ENCODE data around the gene BCAS3. TPM values are rescaled to one million over a fixed set of nuclear protein-coding genes. Genes with fewer than 3 reads are reported as not detected.

The BCAS3 gene
- total RNA-seq, 2 donors from 2014 or later, result 28.0 to 37.7 TPM

DNA sequence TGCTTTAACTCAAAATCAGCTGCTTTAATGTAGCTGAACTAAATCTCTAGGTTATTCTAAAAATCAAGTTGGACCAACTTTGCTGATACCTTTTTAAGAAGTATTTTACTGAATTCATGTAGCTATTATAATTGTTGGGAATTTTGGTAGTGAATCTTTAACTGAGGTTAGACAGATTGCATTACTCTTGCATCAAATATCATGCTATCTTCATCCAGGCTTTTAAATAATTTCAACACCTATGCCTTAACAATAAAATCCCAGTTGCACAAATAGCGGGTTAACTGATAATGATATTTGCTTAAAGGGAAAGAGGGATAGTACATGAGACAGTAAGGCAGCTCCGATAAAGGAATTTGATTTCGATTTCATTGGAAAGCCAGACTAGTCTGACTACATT lies 480.7 kb downstream of the BCAS3 start:
- no peak overlapping the region for H3K9ac ChIP-seq (ENCODE audit: extremely low read depth, low read length, poor library complexity, severe bottlenecking)
- H3K9me3 ChIP-seq (ENCODE audit: control insufficient read depth, low read length), result no peaks in the 10 kb centered on the region
- 91% methylated on average over 3 of the region's 3 CpGs; no CpG with 5 or more reads in 1 of the 2 experiments for WGBS, 2 experiments (ENCODE audit: insufficient coverage in 1 of 2, insufficient read length in 1 of 2)
- H3K9me3 Mint-ChIP-seq, result no peaks in the 10 kb centered on the region
- no peak overlapping the region for H3K4me3 Mint-ChIP-seq
- no peak overlapping the region for H3K27ac ChIP-seq (ENCODE audit: low read depth, low read length)
- peaks cover 63% of the 10 kb centered on the region for H3K4me1 Mint-ChIP-seq
- H3K27me3 Mint-ChIP-seq (ENCODE audit: insufficient read depth), result no peaks in the 10 kb centered on the region
- TF ChIP-seq, protein P1, sequence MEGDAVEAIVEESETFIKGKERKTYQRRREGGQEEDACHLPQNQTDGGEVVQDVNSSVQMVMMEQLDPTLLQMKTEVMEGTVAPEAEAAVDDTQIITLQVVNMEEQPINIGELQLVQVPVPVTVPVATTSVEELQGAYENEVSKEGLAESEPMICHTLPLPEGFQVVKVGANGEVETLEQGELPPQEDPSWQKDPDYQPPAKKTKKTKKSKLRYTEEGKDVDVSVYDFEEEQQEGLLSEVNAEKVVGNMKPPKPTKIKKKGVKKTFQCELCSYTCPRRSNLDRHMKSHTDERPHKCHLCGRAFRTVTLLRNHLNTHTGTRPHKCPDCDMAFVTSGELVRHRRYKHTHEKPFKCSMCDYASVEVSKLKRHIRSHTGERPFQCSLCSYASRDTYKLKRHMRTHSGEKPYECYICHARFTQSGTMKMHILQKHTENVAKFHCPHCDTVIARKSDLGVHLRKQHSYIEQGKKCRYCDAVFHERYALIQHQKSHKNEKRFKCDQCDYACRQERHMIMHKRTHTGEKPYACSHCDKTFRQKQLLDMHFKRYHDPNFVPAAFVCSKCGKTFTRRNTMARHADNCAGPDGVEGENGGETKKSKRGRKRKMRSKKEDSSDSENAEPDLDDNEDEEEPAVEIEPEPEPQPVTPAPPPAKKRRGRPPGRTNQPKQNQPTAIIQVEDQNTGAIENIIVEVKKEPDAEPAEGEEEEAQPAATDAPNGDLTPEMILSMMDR (conservative IDR thresholded peaks at IDR 0.05), result no peak
- H3K36me3 Mint-ChIP-seq (ENCODE audit: low read depth), result no peaks in the 10 kb centered on the region
- H3K4me3 ChIP-seq (ENCODE audit: low read length), result no peak overlapping the region
- no peaks in the 10 kb centered on the region for H3K27me3 ChIP-seq (ENCODE audit: control insufficient read depth, insufficient read depth, low read length, poor library complexity, severe bottlenecking)
- no peak overlapping the region for H3K27ac Mint-ChIP-seq
- peaks cover 19% of the 10 kb centered on the region for H3K4me1 ChIP-seq (ENCODE audit: control insufficient read depth, insufficient read depth, low read length)
- H3K36me3 ChIP-seq (ENCODE audit: control insufficient read depth, insufficient read depth, low read length), result no peaks in the 10 kb centered on the region
- no peak for DNase-seq

DNA sequence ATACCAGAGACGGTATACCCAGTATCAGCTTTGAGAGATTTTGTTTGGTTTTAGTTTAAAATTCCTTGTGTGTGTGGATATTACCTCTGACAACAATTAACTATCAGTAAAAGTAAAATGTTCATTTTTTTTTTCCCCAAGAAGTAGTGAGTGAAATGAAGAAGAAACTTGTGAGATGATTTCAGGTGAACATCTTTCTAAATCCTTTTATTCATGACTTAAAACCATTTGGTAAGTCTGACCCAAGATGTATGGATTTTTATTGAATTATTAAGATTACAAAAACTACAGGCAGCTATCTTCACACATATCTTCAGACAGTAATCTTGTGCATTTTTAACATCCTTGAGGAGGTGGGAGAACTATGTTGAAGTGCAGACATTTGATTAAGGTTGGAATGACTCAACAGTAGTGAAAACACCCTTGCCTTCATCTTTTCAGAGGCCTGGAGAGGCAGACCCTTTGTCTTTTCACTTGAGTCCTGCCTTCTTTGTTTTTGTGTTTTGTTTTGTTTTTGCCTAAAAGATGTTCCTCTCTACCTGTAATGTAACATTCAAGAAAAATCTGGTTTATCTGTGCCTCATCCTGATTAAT lies 481.7 kb downstream of the BCAS3 start:
- Mint-ChIP-seq H3K4me1 (peaks cover 55% of the 10 kb centered on the region), H3K36me3 (ENCODE audit: low read depth) (peaks cover 2% of the 10 kb centered on the region), H3K4me3 (no peak overlapping the region), H3K27ac (peak overlapping the region; percentile 81), H3K27me3 (ENCODE audit: insufficient read depth) (no peaks in the 10 kb centered on the region), H3K9me3 (peaks cover 4% of the 10 kb centered on the region)
- peaks cover 19% of the 10 kb centered on the region for H3K4me1 ChIP-seq (ENCODE audit: control insufficient read depth, insufficient read depth, low read length)
- H3K9me3 ChIP-seq (ENCODE audit: control insufficient read depth, low read length), result peaks cover 5% of the 10 kb centered on the region
- H3K4me3 ChIP-seq (ENCODE audit: low read length), result no peak overlapping the region
- no peak overlapping the region for H3K9ac ChIP-seq (ENCODE audit: extremely low read depth, low read length, poor library complexity, severe bottlenecking)
- H3K27ac ChIP-seq (ENCODE audit: low read depth, low read length), result no peak overlapping the region
- 89% methylated on average over 1 of the region's 1 CpG; no CpG with 5 or more reads in 1 of the 2 experiments for WGBS, 2 experiments (ENCODE audit: insufficient coverage in 1 of 2, insufficient read length in 1 of 2)
- no peaks in the 10 kb centered on the region for H3K27me3 ChIP-seq (ENCODE audit: control insufficient read depth, insufficient read depth, low read length, poor library complexity, severe bottlenecking)
- no peaks in the 10 kb centered on the region for H3K36me3 ChIP-seq (ENCODE audit: control insufficient read depth, insufficient read depth, low read length)
- no peak for DNase-seq
- TF ChIP-seq, protein P1 (conservative IDR thresholded peaks at IDR 0.05), result no peak

- Histone ChIP-seq H3K9me3 (ENCODE audit: control insufficient read depth, low read length) (peaks cover 12% of the 10 kb centered on the region), H3K4me1 (ENCODE audit: control insufficient read depth, insufficient read depth, low read length) (peaks cover 19% of the 10 kb centered on the region), H3K4me3 (ENCODE audit: low read length) (no peak overlapping the region), H3K27ac (ENCODE audit: low read depth, low read length) (no peak overlapping the region), H3K9ac (ENCODE audit: extremely low read depth, low read length, poor library complexity, severe bottlenecking) (no peak overlapping the region), H3K27me3 (ENCODE audit: control insufficient read depth, insufficient read depth, low read length, poor library complexity, severe bottlenecking) (no peaks in the 10 kb centered on the region), H3K36me3 (ENCODE audit: control insufficient read depth, insufficient read depth, low read length) (no peaks in the 10 kb centered on the region)
- DNase-seq, result no peak
- Mint-ChIP-seq H3K27me3 (ENCODE audit: insufficient read depth) (no peaks in the 10 kb centered on the region), H3K36me3 (ENCODE audit: low read depth) (peaks cover 5% of the 10 kb centered on the region), H3K4me3 (no peak overlapping the region), H3K9me3 (peaks cover 9% of the 10 kb centered on the region), H3K4me1 (peaks cover 48% of the 10 kb centered on the region), H3K27ac (no peak overlapping the region)
- 93 to 94% methylated on average over 4 of the region's 4 CpGs for WGBS, 2 experiments (ENCODE audit: insufficient coverage in 1 of 2, insufficient read length in 1 of 2)
- TF ChIP-seq, protein P1 (conservative IDR thresholded peaks at IDR 0.05), result no peak
Observed at GRCh38 chr17:61160204-61160603, 482.6 kb downstream of the BCAS3 start.
